NT2/D1 (cell line): ENCODE data around the gene NOTCH2.

ENCODE experiments used
- DNase-seq: peaks from one replicate; pipeline ENCODE4 v3.0.0-alpha.2; 2011; ENCODE audit warnings: low read depth, low spot score
- H3K27me3 ChIP-seq: 2 replicates; pipeline ENCODE4 v1.6.0; 2011; ENCODE audit warnings: mild to moderate bottlenecking; ENCODE audit not compliant: insufficient read length, insufficient read depth
- H3K36me3 ChIP-seq: 2 replicates; pipeline ENCODE4 v1.6.1; 2011; ENCODE audit warnings: mild to moderate bottlenecking, low read length, mixed read lengths; ENCODE audit not compliant: insufficient read depth, insufficient read length
- H3K4me1 ChIP-seq: 2 replicates; pipeline ENCODE4 v1.5.1; 2011; ENCODE audit not compliant: insufficient read depth, insufficient read length
- H3K4me3 ChIP-seq: 2 replicates; pipeline ENCODE4 v1.5.1; 2011; ENCODE audit warnings: low read depth; ENCODE audit not compliant: insufficient read length
- H3K9ac ChIP-seq: 2 replicates; pipeline ENCODE4 v1.6.0; 2011; ENCODE audit warnings: low read depth; ENCODE audit not compliant: insufficient read length
- H3K9me3 ChIP-seq: 2 replicates; pipeline ENCODE4 v1.5.1; 2011; ENCODE audit warnings: mild to moderate bottlenecking, low read length; ENCODE audit not compliant: insufficient read depth
- SUZ12 ChIP-seq: IDR thresholded peaks from 2 replicates; pipeline ENCODE4 v1.6.1; 2011; ENCODE audit not compliant: insufficient read length, insufficient read depth; ENCODE audit errors: extremely low read depth
- YY1 ChIP-seq: IDR thresholded peaks from 2 replicates; pipeline ENCODE4 v1.6.1; 2011; ENCODE audit not compliant: insufficient read length, insufficient read depth
- ZNF274 ChIP-seq: IDR thresholded peaks from 2 replicates; pipeline ENCODE4 v1.6.1; 2011; ENCODE audit warnings: mild to moderate bottlenecking, low read depth, low read length

Gene NOTCH2

GRCh38 chr1:119908661-119909060 lies 160.8 kb downstream of the NOTCH2 start:
- peaks cover 12% of the 10 kb centered on the region for H3K36me3 ChIP-seq
- no peak for TF ChIP-seq YY1
- TF ChIP-seq ZNF274, result no peak
- TF ChIP-seq SUZ12, result no peak
- no peaks in the 10 kb centered on the region for H3K27me3 ChIP-seq
- H3K4me3 ChIP-seq, result no peak overlapping the region
- no peak overlapping the region for H3K9ac ChIP-seq
- DNase-seq, result no peak
- H3K4me1 ChIP-seq, result peaks cover 5% of the 10 kb centered on the region
- peaks cover 9% of the 10 kb centered on the region for H3K9me3 ChIP-seq

GRCh38 chr1:119906927-119907652 lies 162.4 kb downstream of the NOTCH2 start:
- DNase-seq, result no peak
- peaks cover 5% of the 10 kb centered on the region for H3K4me1 ChIP-seq
- peaks cover 9% of the 10 kb centered on the region for H3K9me3 ChIP-seq
- no peaks in the 10 kb centered on the region for H3K36me3 ChIP-seq
- no peak for TF ChIP-seq SUZ12
- no peak for TF ChIP-seq ZNF274
- TF ChIP-seq YY1, result no peak
- no peaks in the 10 kb centered on the region for H3K27me3 ChIP-seq
- H3K4me3 ChIP-seq, result no peak overlapping the region
- no peak overlapping the region for H3K9ac ChIP-seq

GRCh38 chr1:119903443-119903835 lies 166.0 kb downstream of the NOTCH2 start:
- DNase-seq, result no peak
- no peaks in the 10 kb centered on the region for H3K36me3 ChIP-seq
- H3K4me3 ChIP-seq, result no peak overlapping the region
- H3K27me3 ChIP-seq, result no peaks in the 10 kb centered on the region
- TF ChIP-seq ZNF274, result no peak
- no peak for TF ChIP-seq SUZ12
- no peak for TF ChIP-seq YY1
- peaks cover 9% of the 10 kb centered on the region for H3K9me3 ChIP-seq
- no peaks in the 10 kb centered on the region for H3K4me1 ChIP-seq
- H3K9ac ChIP-seq, result no peak overlapping the region

- no peak for DNase-seq
- H3K36me3 ChIP-seq, result no peaks in the 10 kb centered on the region
- TF ChIP-seq ZNF274 (no peak), YY1 (no peak), SUZ12 (no peak)
Observed at GRCh38 chr1:119902775-119903442, 166.6 kb downstream of the NOTCH2 start.

GRCh38 chr1:119898981-119899720 lies 170.3 kb downstream of the NOTCH2 start:
- no peak for DNase-seq
- Histone ChIP-seq H3K27me3 (no peaks in the 10 kb centered on the region), H3K4me3 (no peak overlapping the region), H3K9me3 (no peaks in the 10 kb centered on the region), H3K36me3 (no peaks in the 10 kb centered on the region), H3K9ac (no peak overlapping the region), H3K4me1 (no peaks in the 10 kb centered on the region)
- TF ChIP-seq YY1 (no peak), SUZ12 (no peak), ZNF274 (no peak)

More at GRCh38 chr1:119902775-119903442, 166.6 kb downstream of the NOTCH2 start:
- Histone ChIP-seq H3K4me3 (no peak overlapping the region), H3K9me3 (peaks cover 9% of the 10 kb centered on the region), H3K27me3 (no peaks in the 10 kb centered on the region), H3K9ac (no peak overlapping the region), H3K4me1 (no peaks in the 10 kb centered on the region)

- Histone ChIP-seq H3K4me1 (no peaks in the 10 kb centered on the region), H3K9ac (no peak overlapping the region), H3K36me3 (no peaks in the 10 kb centered on the region), H3K27me3 (no peaks in the 10 kb centered on the region), H3K4me3 (no peak overlapping the region), H3K9me3 (no peaks in the 10 kb centered on the region)
- DNase-seq, result no peak
- TF ChIP-seq SUZ12, result no peak
- no peak for TF ChIP-seq YY1
- TF ChIP-seq ZNF274, result no peak
Observed at GRCh38 chr1:119898530-119898929, 170.9 kb downstream of the NOTCH2 start.

- TF ChIP-seq ZNF274, result no peak
- TF ChIP-seq SUZ12, result no peak
- no peak for TF ChIP-seq YY1
- Histone ChIP-seq H3K4me3 (no peak within 1 kb of the TSS), H3K9me3 (no peaks in the 10 kb centered on the region), H3K36me3 (no peaks in the 10 kb centered on the region), H3K4me1 (no peaks in the 10 kb centered on the region), H3K9ac (no peak within 1 kb of the TSS), H3K27me3 (no peaks in the 10 kb centered on the region)
- DNase-seq, result no peak
Observed at GRCh38 chr1:119896303-119896702, 173.2 kb downstream of the NOTCH2 start, which contains the start of gene ADAM30. ADAM30 (minus strand) TSS chr1:119896515; CDS start chr1:119896336, 179 bp downstream.
